GM12865 (cell line): ENCODE results near the gene IL1RAPL1.

Experiments used
- DNase-seq: peaks from one replicate; pipeline ENCODE4 v3.0.0; 2010; ENCODE audit warnings: low read depth
- H3K4me3 ChIP-seq: 2 replicates; pipeline ENCODE4 v1.5.1; 2011; ENCODE audit warnings: mild to moderate bottlenecking, low read depth, low read length, control low read depth
- TF ChIP-seq, protein P1 (sequence below): IDR thresholded peaks from 2 replicates; pipeline ENCODE4 v1.5.1; 2011; ENCODE audit warnings: low read length, control low read depth, low read depth, inconsistent platforms; ENCODE audit not compliant: insufficient read depth; ENCODE audit errors: missing control alignments

The IL1RAPL1 gene

DNA sequence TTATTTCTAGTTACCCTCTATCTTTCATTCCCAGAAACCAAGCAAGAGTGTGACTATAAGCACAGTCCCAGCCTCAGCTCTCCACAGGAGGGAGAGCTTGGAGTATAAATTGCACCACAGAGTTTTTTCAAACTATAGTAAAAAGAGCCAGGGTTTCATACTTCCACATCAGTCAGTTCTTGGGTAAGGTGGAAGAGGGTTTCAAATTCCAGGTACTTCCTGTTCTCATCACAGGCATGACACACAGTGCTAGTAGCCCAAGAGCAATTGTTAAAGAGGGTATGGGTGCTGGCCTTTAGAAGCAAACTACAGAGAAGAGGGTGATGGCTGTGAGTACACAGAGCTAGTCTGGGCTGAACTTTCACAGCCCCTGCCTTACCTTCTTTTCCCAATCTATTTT, 5.7 kb upstream of the IL1RAPL1 start:
- TF ChIP-seq, protein P1, sequence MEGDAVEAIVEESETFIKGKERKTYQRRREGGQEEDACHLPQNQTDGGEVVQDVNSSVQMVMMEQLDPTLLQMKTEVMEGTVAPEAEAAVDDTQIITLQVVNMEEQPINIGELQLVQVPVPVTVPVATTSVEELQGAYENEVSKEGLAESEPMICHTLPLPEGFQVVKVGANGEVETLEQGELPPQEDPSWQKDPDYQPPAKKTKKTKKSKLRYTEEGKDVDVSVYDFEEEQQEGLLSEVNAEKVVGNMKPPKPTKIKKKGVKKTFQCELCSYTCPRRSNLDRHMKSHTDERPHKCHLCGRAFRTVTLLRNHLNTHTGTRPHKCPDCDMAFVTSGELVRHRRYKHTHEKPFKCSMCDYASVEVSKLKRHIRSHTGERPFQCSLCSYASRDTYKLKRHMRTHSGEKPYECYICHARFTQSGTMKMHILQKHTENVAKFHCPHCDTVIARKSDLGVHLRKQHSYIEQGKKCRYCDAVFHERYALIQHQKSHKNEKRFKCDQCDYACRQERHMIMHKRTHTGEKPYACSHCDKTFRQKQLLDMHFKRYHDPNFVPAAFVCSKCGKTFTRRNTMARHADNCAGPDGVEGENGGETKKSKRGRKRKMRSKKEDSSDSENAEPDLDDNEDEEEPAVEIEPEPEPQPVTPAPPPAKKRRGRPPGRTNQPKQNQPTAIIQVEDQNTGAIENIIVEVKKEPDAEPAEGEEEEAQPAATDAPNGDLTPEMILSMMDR, result no peak
- no peak overlapping the region for H3K4me3 ChIP-seq
- no peak for DNase-seq

DNA sequence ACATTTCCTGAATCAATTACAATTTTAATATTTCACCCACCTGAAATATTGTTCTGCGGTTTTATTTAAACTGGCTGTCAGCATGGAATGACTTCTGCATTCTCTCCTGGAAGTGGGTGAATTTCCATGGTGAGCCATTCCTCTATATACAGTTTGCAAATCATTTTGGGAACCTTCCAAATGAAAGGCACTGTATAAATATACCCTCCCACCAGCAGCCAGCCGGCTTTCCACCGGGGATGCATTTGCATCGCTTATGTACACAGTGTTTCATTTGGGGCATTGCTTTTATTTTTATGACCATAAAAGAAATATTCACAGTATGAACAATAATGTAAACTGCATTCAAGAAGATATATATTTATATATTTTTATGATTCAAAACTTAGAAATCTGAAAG, 4.7 kb upstream of the IL1RAPL1 start:
- H3K4me3 ChIP-seq, result no peak overlapping the region
- no peak for DNase-seq
- TF ChIP-seq, protein P1, result no peak

DNA sequence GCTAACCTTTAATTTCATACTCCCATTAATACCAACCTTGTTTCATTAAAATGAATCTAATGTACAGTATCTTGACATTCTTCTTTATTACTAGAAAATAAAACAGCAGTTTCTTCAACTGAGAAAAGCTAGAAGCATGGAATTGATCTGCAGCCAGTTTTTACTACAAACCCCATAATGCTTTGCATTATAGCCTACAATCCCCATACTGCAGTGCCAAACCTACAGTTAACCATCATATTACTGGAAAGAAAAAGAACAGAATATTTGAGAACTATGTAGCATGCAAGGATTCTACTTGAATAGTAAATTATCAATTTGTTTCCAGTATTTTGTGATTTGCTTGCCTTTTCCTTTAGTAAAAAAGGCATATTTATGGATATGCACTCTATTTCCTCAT, 3.2 kb upstream of the IL1RAPL1 start:
- no peak for DNase-seq
- H3K4me3 ChIP-seq, result no peak overlapping the region
- TF ChIP-seq, protein P1, result no peak

DNA sequence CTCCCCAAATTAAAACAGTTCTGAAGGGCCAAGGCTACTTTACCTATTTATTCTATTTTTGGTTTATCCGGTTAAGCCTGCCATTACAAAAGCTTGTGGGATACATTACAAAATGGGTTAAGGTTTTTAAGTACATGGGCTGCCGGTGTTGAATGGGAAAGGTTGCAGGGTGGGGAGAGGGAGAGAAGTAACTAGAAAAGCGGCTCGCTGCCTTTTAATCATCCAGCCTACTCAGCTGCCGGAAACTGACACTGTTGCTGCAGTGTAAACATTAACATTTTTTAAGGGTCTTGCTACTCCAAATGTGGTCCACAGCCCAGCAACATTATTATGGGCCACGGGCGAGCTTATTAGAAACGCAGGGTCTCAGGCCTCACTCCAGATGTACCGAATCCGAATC, 1.5 kb upstream of the IL1RAPL1 start:
- TF ChIP-seq, protein P1, result no peak
- H3K4me3 ChIP-seq, result no peak overlapping the region
- DNase-seq, result no peak

DNA sequence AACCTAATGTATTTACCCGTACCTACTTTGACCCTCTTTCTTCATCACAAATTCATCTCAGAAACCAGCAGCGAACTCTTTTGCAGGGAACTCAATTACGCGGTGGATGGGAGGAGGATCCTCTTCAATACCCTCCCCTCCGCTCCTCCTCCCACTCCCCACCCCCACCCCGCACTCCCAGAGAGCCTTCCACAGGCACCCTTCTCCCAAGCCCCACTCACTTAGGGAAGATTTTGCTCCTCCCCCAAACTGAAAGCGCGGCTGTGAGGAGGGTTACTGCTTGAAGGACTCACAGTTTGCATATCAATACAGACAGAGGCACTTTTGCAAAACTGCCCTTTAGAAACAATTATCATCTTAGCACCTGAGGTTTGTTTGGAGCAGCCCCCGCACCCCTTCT, 960 bp upstream of the IL1RAPL1 start:
- no peak for DNase-seq
- no peak overlapping the region for H3K4me3 ChIP-seq
- TF ChIP-seq, protein P1, result no peak

DNA sequence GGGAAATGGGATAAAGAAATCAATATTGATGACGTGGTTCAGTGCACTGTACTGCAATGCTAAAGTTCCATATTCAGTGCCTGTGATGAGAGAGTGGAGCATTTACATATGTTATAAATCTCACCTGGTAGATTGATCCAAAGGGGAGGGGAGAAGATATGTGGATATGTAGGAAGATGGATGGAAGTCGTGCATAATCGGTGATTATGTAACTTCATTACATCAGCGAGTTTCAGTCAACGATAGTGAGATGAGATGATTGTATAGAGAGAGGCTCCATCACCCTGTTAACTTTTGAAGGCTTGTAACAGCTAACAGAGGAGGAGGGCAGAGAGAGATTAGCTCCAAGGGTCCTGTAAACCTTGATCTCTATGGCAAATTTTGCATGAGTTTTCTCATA, 1.8 kb downstream of the IL1RAPL1 start:
- no peak overlapping the region for H3K4me3 ChIP-seq
- no peak for DNase-seq
- TF ChIP-seq, protein P1, result no peak

DNA sequence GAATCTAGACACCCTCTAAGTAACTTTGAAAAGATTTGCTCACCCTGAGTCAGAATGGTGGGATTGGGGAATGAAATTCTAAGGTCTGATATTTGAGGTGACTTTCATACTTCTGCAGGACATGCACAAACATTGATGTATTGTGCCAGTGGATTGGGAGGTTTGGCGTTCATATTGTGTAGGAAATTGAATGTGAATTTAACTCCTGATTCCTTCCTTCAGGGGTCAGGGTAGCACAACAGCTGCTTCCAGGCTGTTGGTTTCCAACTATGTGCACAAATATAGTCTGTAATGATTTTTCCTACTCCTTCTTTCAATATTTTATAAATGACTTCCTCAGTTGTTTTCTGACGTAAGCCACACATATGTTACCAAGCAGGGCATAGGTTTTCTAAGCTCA, 3.1 kb downstream of the IL1RAPL1 start:
- DNase-seq, result no peak
- TF ChIP-seq, protein P1, result no peak
- no peak overlapping the region for H3K4me3 ChIP-seq
